ENCODE measurements around the gene FOXN3.

DNA sequence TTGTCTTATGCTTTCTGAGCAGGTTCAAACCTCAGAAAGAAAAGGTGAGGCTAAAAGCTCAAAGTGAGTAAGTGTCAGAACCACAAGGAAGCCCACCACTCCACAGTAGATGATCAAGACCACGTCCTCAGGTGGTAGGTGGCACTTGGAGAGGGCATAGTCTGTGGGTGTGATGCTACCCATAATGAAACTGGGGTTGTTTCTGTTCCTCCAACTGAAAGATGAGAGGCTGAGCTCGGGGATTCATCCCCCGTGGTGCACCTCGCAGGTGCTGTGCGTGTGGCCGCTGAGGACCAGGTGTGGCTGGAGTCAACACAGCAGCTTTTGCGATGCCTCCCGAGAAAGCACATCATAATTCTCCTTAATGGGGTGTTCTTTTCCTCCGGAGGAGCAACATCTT, 306.9 kb downstream of the FOXN3 start:
- TF ChIP-seq, protein P1, sequence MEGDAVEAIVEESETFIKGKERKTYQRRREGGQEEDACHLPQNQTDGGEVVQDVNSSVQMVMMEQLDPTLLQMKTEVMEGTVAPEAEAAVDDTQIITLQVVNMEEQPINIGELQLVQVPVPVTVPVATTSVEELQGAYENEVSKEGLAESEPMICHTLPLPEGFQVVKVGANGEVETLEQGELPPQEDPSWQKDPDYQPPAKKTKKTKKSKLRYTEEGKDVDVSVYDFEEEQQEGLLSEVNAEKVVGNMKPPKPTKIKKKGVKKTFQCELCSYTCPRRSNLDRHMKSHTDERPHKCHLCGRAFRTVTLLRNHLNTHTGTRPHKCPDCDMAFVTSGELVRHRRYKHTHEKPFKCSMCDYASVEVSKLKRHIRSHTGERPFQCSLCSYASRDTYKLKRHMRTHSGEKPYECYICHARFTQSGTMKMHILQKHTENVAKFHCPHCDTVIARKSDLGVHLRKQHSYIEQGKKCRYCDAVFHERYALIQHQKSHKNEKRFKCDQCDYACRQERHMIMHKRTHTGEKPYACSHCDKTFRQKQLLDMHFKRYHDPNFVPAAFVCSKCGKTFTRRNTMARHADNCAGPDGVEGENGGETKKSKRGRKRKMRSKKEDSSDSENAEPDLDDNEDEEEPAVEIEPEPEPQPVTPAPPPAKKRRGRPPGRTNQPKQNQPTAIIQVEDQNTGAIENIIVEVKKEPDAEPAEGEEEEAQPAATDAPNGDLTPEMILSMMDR (IDR thresholded peaks at IDR 0.05; ENCODE audit: insufficient read depth, low read depth, low read length): no peak
- TF ChIP-seq EZH2 (IDR thresholded peaks at IDR 0.05; ENCODE audit: insufficient read depth, low read length): no peak

Measured in astrocyte (in vitro differentiated cells and primary cell).